IMR-90 (cell line): ENCODE results near the gene SH3BP5. TPM values are rescaled to one million over a fixed set of nuclear protein-coding genes. Genes with fewer than 3 reads are reported as not detected.

Source experiments
- ATAC-seq: fragments of 200-7000 bp; cut with Tn5 transposase; 2 replicates; pipeline ENCODE4 v1.9.1; 2020; ENCODE audit warnings: low read depth, mild to moderate bottlenecking, moderate library complexity
- BruUV-seq: library from RNA; stranded (reverse); fragments of 400-500 nt; replicated peaks from 2 replicates; lab custom pipeline; 2021; lab: Mats Ljungman, UMichigan
- CTCF ChIA-PET: fragments of 300-600 bp; formaldehyde crosslinking; extraction: SDS; loops from one replicate; lab custom pipeline; 2021; ENCODE audit warnings: antibody characterized with exemption; lab: Yijun Ruan, JAX
- POLR2A ChIA-PET: fragments of 300-600 bp; sonication (Branson Sonifier 250); formaldehyde crosslinking; loops from one replicate; lab custom pipeline; 2022; ENCODE audit warnings: antibody characterized with exemption; ENCODE audit not compliant: unreplicated experiment; lab: Charles Lee
- DNase-seq: peaks from one replicate; pipeline ENCODE4 v3.0.0; 2013
- H2AFZ ChIP-seq: replicated peaks from 2 replicates; pipeline ENCODE3; 2013; ENCODE audit warnings: low read length, mild to moderate bottlenecking; ENCODE audit not compliant: poor library complexity
- H2AK5ac ChIP-seq: 2 replicates; pipeline ENCODE4 v1.6.1; 2013; ENCODE audit warnings: low read depth, low read length, inconsistent platforms
- H2AK9ac ChIP-seq: replicated peaks from 2 replicates; pipeline ENCODE3; 2013; ENCODE audit warnings: mild to moderate bottlenecking, low read depth, low read length, moderate library complexity; ENCODE audit not compliant: poor library complexity
- H2BK120ac ChIP-seq: 2 replicates; pipeline ENCODE4 v1.6.1; 2013; ENCODE audit warnings: low read depth, low read length, inconsistent platforms
- H2BK15ac ChIP-seq: 3 replicates; pipeline ENCODE4 v1.6.1; 2013; ENCODE audit warnings: low read depth, low read length, inconsistent platforms
- H2BK20ac ChIP-seq: 2 replicates; pipeline ENCODE4 v1.6.1; 2013; ENCODE audit warnings: low read depth, mild to moderate bottlenecking, inconsistent platforms, low read length, moderate library complexity
- H2BK5ac ChIP-seq: 2 replicates; pipeline ENCODE4 v1.6.1; 2013; ENCODE audit warnings: mild to moderate bottlenecking, low read depth, low read length, inconsistent platforms; ENCODE audit not compliant: poor library complexity, severe bottlenecking
- H3K14ac ChIP-seq: replicated peaks from 2 replicates; pipeline ENCODE4 v1.6.1; 2013; ENCODE audit warnings: low read depth, low read length, inconsistent platforms
- H3K18ac ChIP-seq: 2 replicates; pipeline ENCODE4 v1.6.1; 2013; ENCODE audit warnings: low read depth, low read length, control low read depth
- H3K23ac ChIP-seq: 2 replicates; pipeline ENCODE4 v1.6.1; 2013; ENCODE audit warnings: low read depth, low read length, inconsistent platforms
- H3K27ac ChIP-seq: 2 replicates; pipeline ENCODE4 v1.5.1; 2013; ENCODE audit warnings: mild to moderate bottlenecking, control low read depth, low read length; ENCODE audit not compliant: insufficient read depth
- H3K27me3 ChIP-seq: 2 replicates; pipeline ENCODE4 v1.6.1; 2013; ENCODE audit warnings: low read length; ENCODE audit not compliant: control insufficient read depth, insufficient read depth
- H3K36me3 ChIP-seq: 2 replicates; pipeline ENCODE4 v1.6.1; 2013; ENCODE audit warnings: low read length, mixed read lengths; ENCODE audit not compliant: control insufficient read depth, insufficient read depth
- H3K4ac ChIP-seq: 2 replicates; pipeline ENCODE4 v1.6.1; 2013; ENCODE audit warnings: low read depth, low read length, inconsistent platforms
- H3K4me1 ChIP-seq: 2 replicates; pipeline ENCODE4 v1.6.1; 2013; ENCODE audit warnings: low read length, mixed read lengths; ENCODE audit not compliant: control insufficient read depth, insufficient read depth
- H3K4me2 ChIP-seq: 2 replicates; pipeline ENCODE4 v1.6.1; 2013; ENCODE audit warnings: low read depth, mild to moderate bottlenecking, control low read depth, low read length, moderate library complexity
- H3K4me3 ChIP-seq: 2 replicates; pipeline ENCODE4 v1.5.1; 2013; ENCODE audit warnings: low read depth, mild to moderate bottlenecking, control low read depth, low read length, moderate library complexity; ENCODE audit not compliant: insufficient read depth
- H3K56ac ChIP-seq: 2 replicates; pipeline ENCODE4 v1.6.1; 2013; ENCODE audit warnings: low read length, inconsistent platforms; ENCODE audit not compliant: insufficient read depth; ENCODE audit errors: extremely low read depth
- H3K79me1 ChIP-seq, 2 experiments: 2 replicates each; pipeline ENCODE4 v1.6.1; 2013; ENCODE audit warnings: low read length in 2 of 2, inconsistent platforms in 1 of 2, low read depth in 1 of 2
- H3K9ac ChIP-seq: 2 replicates; pipeline ENCODE4 v1.6.1; 2013; ENCODE audit warnings: low read depth, low read length, control low read depth
- H3K9me1 ChIP-seq: 2 replicates; pipeline ENCODE4 v1.6.1; 2013; ENCODE audit warnings: low read length, inconsistent platforms; ENCODE audit not compliant: insufficient read depth
- H3K9me3 ChIP-seq: 2 replicates; pipeline ENCODE4 v1.6.1; 2013; ENCODE audit warnings: low read length; ENCODE audit not compliant: control insufficient read depth, insufficient read depth
- H4K20me1 ChIP-seq: 2 replicates; pipeline ENCODE4 v1.6.1; 2013; ENCODE audit warnings: low read length, inconsistent platforms; ENCODE audit not compliant: insufficient read depth
- H4K5ac ChIP-seq: 2 replicates; pipeline ENCODE4 v1.6.1; 2013; ENCODE audit warnings: mild to moderate bottlenecking, low read depth, low read length, control low read depth
- H4K8ac ChIP-seq, 2 experiments: 2 replicates each; pipeline ENCODE4 v1.6.1; 2013; ENCODE audit warnings: low read depth in 2 of 2, low read length in 2 of 2, control low read depth in 1 of 2, inconsistent platforms in 1 of 2
- H4K91ac ChIP-seq: 2 replicates; pipeline ENCODE4 v1.6.1; 2013; ENCODE audit warnings: low read depth, low read length, inconsistent platforms; ENCODE audit not compliant: insufficient read depth
- BHLHE40 ChIP-seq: fragments of 150-350 bp; IDR thresholded peaks from 2 replicates; pipeline ENCODE4 v1.6.1; 2016; ENCODE audit warnings: mild to moderate bottlenecking, low read depth, low read length
- CEBPB ChIP-seq: IDR thresholded peaks from 2 replicates; pipeline ENCODE4 v1.6.1; 2012; ENCODE audit warnings: low read depth, low read length, improper control_type of control experiment
- FOS ChIP-seq: fragments of 150-350 bp; IDR thresholded peaks from 2 replicates; pipeline ENCODE4 v1.6.1; 2016; ENCODE audit warnings: low read depth, low read length
- MAFK ChIP-seq: IDR thresholded peaks from 2 replicates; pipeline ENCODE4 v1.6.1; 2012; ENCODE audit warnings: low read depth, low read length, improper control_type of control experiment
- MAZ ChIP-seq: IDR thresholded peaks from 2 replicates; pipeline ENCODE4 v1.6.1; 2012; ENCODE audit warnings: low read depth, mild to moderate bottlenecking, low read length, improper control_type of control experiment, moderate library complexity, borderline replicate concordance
- NFE2L2 ChIP-seq: fragments of 150-350 bp; IDR thresholded peaks from 2 replicates; pipeline ENCODE4 v1.6.1; 2016; ENCODE audit warnings: low read depth, mild to moderate bottlenecking, low read length
- POLR2A ChIP-seq: IDR thresholded peaks from 2 replicates; pipeline ENCODE4 v1.6.1; 2012; ENCODE audit warnings: mild to moderate bottlenecking, low read depth, low read length
- RAD21 ChIP-seq: IDR thresholded peaks from 2 replicates; pipeline ENCODE4 v1.6.1; 2012; ENCODE audit warnings: low read length, improper control_type of control experiment
- WGBS, 2 experiments: methylation state at CpG; one replicate each; pipeline versions ENCODE4 v1.1.5 to v1.1.7; 2013; ENCODE audit warnings: missing lambda C conversion rate in 2 of 2; ENCODE audit not compliant: insufficient read length in 1 of 2; ENCODE audit errors: extremely low coverage in 2 of 2; 5-methylcytosine and 5-hydroxymethylcytosine counted together
- dilution Hi-C: fragments of 300-500 bp; cut with HindIII; formaldehyde crosslinking; loops from one replicate; pipeline ENCODE4 v1.14.3; 2018; ENCODE audit warnings: low sequenced_read_pairs; ENCODE audit not compliant: unreplicated experiment
- in situ Hi-C: fragments of 300-500 bp; cut with MboI; formaldehyde crosslinking; loops from 3 replicates; pipeline ENCODE4 v1.14.3; 2019; ENCODE audit warnings: low sequenced_read_pairs, inconsistent platforms, mixed read lengths
- intact Hi-C: fragments of 100-400 bp; cut with micrococcal nuclease; formaldehyde crosslinking; loops from 2 replicates; pipeline ENCODE4 v1.10.0; 2022
- polyA plus RNA-seq, 3 experiments: library from polyadenylated mRNA; depleted of rRNA; stranded (reverse); fragments of >200 nt; gene quantifications; 2 replicates each; pipeline ENCODE4 v1.2.3, GENCODE V29; 2012; ENCODE audit warnings: low replicate concordance in 1 of 3
- total RNA-seq: library from RNA; depleted of rRNA; stranded (reverse); fragments of >200 nt; gene quantifications from 2 replicates; pipeline ENCODE4 v1.2.3, GENCODE V29; 2012
- TF ChIP-seq, protein P1 (sequence below): fragments of 150-350 bp; IDR thresholded peaks from 2 replicates; pipeline ENCODE4 v1.6.1; 2017; ENCODE audit warnings: mild to moderate bottlenecking, antibody characterized with exemption, low read length, low read depth
- TF ChIP-seq, protein P2 (sequence below): fragments of 150-350 bp; IDR thresholded peaks from 2 replicates; pipeline ENCODE4 v1.6.1; 2016; ENCODE audit warnings: low read depth, mild to moderate bottlenecking, low read length, moderate library complexity, borderline replicate concordance
- TF ChIP-seq, protein P3 (sequence below): conservative IDR thresholded peaks from 2 replicates; pipeline ENCODE4 v1.5.1; 2012; ENCODE audit warnings: mild to moderate bottlenecking, low read depth, low read length, improper control_type of control experiment

Gene SH3BP5
- total and polyA plus RNA-seq, 2 of the 4 experiments (the other 2 are of a cell fraction), result 14.0 to 23.5 TPM

DNA sequence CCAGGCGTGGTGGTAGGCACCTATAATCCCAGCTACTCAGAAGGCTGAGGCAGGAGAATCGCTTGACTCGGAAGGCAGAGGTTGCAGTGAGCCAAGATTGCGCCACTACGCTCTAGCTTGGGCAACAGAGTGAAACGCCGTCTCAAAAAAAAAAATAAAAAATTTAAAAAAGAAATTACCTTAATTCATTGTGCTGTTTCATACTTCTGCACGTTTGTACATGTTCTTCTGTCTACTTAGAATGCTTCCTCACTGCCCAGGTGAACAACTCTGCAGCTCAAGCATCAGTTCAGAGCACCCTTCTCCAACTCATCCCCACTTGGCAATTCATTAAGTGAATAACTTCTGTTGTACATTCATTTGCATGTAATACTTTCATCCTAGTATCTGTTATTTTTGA, 112.3 kb downstream of the SH3BP5 start:
- no TSS peak for BruUV-seq
- H2AFZ ChIP-seq, result no peak overlapping the region
- no peak for DNase-seq
- H3K18ac ChIP-seq, result no peak overlapping the region
- H3K36me3 ChIP-seq, result peaks cover 42% of the 10 kb centered on the region
- H3K27me3 ChIP-seq, result no peaks in the 10 kb centered on the region
- H4K5ac ChIP-seq, result no peak overlapping the region
- H2BK120ac ChIP-seq, result no peak overlapping the region
- H3K4me1 ChIP-seq, result no peaks in the 10 kb centered on the region
- H3K9ac ChIP-seq, result no peak overlapping the region
- H4K8ac ChIP-seq, result no peak overlapping the region
- H3K27ac ChIP-seq, result no peak overlapping the region
- peaks cover 18 to 19% of the 10 kb centered on the region in 2 experiments for H3K79me1 ChIP-seq
- CTCF ChIA-PET, result interaction anchor here (0.6 to 2.2 kb wide), 2 partner anchors 17 to 377 kb away, joined by 4 to 6 read pairs; no protein-coding TSS in a partner anchor
- no peak overlapping the region for H3K56ac ChIP-seq
- dilution Hi-C loops, result no loop called here
- H3K4me2 ChIP-seq, result no peak overlapping the region
- in situ Hi-C loops, result loop anchor here (25.0 kb wide), 1 partner anchor 283 kb away; the partner anchor contains the start of gene NR2C2
- H4K91ac ChIP-seq, result no peak overlapping the region
- no peak for ATAC-seq
- no peak overlapping the region for H2AK9ac ChIP-seq
- H3K23ac ChIP-seq, result no peak overlapping the region
- peaks cover 7% of the 10 kb centered on the region; the same call in 1 of the 2 replicates for H4K20me1 ChIP-seq
- H2BK15ac ChIP-seq, result no peak overlapping the region
- no peak overlapping the region for H3K4ac ChIP-seq
- no peak overlapping the region for H2BK5ac ChIP-seq
- POLR2A ChIA-PET, result no interaction called here
- H3K4me3 ChIP-seq, result no peak overlapping the region
- no CpG with 5 or more reads among the region's 8 CpGs for WGBS, 2 experiments
- H3K9me1 ChIP-seq, result no peaks in the 10 kb centered on the region; the same call in 1 of the 2 replicates
- intact Hi-C loops, result loop anchor here (5.0 kb wide), 1 partner anchor 207 kb away; the partner anchor contains the start of genes EAF1 and METTL6
- H2BK20ac ChIP-seq, result no peak overlapping the region
- no peak overlapping the region for H2AK5ac ChIP-seq
- H3K9me3 ChIP-seq, result no peaks in the 10 kb centered on the region
- H3K14ac ChIP-seq, result no peak overlapping the region
- TF ChIP-seq MAFK (no peak), RAD21 (no peak), CEBPB (no peak), MAZ (no peak), POLR2A (no peak), FOS (no peak), NFE2L2 (no peak), BHLHE40 (no peak)
- TF ChIP-seq, protein P1, sequence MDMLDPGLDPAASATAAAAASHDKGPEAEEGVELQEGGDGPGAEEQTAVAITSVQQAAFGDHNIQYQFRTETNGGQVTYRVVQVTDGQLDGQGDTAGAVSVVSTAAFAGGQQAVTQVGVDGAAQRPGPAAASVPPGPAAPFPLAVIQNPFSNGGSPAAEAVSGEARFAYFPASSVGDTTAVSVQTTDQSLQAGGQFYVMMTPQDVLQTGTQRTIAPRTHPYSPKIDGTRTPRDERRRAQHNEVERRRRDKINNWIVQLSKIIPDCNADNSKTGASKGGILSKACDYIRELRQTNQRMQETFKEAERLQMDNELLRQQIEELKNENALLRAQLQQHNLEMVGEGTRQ, result no peak
- TF ChIP-seq, protein P2, sequence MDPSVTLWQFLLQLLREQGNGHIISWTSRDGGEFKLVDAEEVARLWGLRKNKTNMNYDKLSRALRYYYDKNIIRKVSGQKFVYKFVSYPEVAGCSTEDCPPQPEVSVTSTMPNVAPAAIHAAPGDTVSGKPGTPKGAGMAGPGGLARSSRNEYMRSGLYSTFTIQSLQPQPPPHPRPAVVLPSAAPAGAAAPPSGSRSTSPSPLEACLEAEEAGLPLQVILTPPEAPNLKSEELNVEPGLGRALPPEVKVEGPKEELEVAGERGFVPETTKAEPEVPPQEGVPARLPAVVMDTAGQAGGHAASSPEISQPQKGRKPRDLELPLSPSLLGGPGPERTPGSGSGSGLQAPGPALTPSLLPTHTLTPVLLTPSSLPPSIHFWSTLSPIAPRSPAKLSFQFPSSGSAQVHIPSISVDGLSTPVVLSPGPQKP, result no peak
- TF ChIP-seq, protein P3, sequence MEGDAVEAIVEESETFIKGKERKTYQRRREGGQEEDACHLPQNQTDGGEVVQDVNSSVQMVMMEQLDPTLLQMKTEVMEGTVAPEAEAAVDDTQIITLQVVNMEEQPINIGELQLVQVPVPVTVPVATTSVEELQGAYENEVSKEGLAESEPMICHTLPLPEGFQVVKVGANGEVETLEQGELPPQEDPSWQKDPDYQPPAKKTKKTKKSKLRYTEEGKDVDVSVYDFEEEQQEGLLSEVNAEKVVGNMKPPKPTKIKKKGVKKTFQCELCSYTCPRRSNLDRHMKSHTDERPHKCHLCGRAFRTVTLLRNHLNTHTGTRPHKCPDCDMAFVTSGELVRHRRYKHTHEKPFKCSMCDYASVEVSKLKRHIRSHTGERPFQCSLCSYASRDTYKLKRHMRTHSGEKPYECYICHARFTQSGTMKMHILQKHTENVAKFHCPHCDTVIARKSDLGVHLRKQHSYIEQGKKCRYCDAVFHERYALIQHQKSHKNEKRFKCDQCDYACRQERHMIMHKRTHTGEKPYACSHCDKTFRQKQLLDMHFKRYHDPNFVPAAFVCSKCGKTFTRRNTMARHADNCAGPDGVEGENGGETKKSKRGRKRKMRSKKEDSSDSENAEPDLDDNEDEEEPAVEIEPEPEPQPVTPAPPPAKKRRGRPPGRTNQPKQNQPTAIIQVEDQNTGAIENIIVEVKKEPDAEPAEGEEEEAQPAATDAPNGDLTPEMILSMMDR, result no peak
